ENCODE results near the gene CTIF.

The CTIF gene

DNA sequence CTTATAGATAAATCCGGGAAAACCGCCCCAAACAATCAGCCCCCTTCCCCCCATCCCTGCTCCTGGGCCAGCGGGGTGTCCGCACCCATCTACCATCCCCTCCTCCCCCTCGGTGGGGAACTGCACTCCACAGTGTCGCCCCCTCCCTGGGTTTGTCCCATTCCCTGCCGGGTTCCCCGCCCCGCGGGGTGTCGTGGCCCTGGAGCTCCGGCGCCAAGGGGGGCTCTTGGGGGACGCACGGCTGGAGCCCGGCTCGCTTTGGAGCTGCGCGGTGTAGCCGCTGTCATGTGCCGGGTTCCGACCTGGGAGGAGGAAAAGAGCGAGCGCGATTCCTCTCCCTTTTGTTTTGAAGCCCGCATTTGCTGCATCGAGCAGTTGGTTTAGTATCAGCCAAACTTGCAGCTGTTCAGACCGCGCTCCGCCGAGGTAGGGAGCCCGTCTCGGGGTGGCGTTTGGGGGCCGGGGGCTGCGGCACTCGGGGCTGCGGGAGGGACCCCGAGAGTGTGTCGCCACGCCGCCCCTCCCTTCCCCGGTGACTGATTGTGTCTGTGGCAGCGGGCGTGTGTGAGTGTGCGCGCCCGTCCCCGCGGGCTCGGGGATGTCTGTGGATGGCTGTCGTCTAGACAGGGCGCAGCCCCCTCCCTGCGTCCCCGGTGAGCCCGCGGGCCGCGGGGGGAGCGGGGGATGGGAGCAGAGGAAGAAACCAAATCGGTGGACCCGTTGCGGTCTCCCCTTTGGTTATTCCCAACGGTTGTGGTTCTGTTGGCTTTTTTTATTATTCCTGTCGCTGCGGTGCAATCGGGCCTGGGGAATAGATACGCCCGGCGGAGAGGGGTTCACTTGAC lies 797 bp downstream of the CTIF start:
- no peaks in the 10 kb centered on the region for H3K27me3 ChIP-seq (ENCODE audit: low read length)
- no peaks in the 10 kb centered on the region for H3K9me3 ChIP-seq (ENCODE audit: insufficient read depth, low read length)
- H3F3A ChIP-seq (ENCODE audit: insufficient read depth) = no peaks in the 10 kb centered on the region
- no peak overlapping the region for H3K27ac ChIP-seq (ENCODE audit: low read depth, low read length)
- H4K20me1 ChIP-seq (ENCODE audit: low read depth, low read length) = no peaks in the 10 kb centered on the region
- peak overlapping the region; percentile 43 for H3K4me3 ChIP-seq (ENCODE audit: insufficient read depth, low read length, poor library complexity, severe bottlenecking)
- peak overlapping the region; percentile 11; the same call in 1 of the 2 replicates for H3K9ac ChIP-seq (ENCODE audit: low read length)
- no peaks in the 10 kb centered on the region for H3K79me2 ChIP-seq (ENCODE audit: insufficient read depth, low read length)
- 0 out of 2 replicates have a peak, but pooled peaks have one; percentile 63 for TF ChIP-seq EZH2phosphoT487 (conservative IDR thresholded peaks at IDR 0.05; ENCODE audit: low read length)
- TF ChIP-seq, protein P1, sequence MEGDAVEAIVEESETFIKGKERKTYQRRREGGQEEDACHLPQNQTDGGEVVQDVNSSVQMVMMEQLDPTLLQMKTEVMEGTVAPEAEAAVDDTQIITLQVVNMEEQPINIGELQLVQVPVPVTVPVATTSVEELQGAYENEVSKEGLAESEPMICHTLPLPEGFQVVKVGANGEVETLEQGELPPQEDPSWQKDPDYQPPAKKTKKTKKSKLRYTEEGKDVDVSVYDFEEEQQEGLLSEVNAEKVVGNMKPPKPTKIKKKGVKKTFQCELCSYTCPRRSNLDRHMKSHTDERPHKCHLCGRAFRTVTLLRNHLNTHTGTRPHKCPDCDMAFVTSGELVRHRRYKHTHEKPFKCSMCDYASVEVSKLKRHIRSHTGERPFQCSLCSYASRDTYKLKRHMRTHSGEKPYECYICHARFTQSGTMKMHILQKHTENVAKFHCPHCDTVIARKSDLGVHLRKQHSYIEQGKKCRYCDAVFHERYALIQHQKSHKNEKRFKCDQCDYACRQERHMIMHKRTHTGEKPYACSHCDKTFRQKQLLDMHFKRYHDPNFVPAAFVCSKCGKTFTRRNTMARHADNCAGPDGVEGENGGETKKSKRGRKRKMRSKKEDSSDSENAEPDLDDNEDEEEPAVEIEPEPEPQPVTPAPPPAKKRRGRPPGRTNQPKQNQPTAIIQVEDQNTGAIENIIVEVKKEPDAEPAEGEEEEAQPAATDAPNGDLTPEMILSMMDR (IDR thresholded peaks at IDR 0.05; ENCODE audit: insufficient read depth, low read length, poor library complexity, severe bottlenecking) = no peak
- peak overlapping the region; percentile 47 for H3K4me2 ChIP-seq (ENCODE audit: low read depth, low read length, poor library complexity, severe bottlenecking)
- no peaks in the 10 kb centered on the region for H3K36me3 ChIP-seq (ENCODE audit: low read length)
- no peak overlapping the region for H2AFZ ChIP-seq (ENCODE audit: low read depth, low read length, severe bottlenecking)
- H3K9me2 ChIP-seq (replicated peaks; ENCODE audit: insufficient read depth, low read length) = no peaks in the 10 kb centered on the region

DNA sequence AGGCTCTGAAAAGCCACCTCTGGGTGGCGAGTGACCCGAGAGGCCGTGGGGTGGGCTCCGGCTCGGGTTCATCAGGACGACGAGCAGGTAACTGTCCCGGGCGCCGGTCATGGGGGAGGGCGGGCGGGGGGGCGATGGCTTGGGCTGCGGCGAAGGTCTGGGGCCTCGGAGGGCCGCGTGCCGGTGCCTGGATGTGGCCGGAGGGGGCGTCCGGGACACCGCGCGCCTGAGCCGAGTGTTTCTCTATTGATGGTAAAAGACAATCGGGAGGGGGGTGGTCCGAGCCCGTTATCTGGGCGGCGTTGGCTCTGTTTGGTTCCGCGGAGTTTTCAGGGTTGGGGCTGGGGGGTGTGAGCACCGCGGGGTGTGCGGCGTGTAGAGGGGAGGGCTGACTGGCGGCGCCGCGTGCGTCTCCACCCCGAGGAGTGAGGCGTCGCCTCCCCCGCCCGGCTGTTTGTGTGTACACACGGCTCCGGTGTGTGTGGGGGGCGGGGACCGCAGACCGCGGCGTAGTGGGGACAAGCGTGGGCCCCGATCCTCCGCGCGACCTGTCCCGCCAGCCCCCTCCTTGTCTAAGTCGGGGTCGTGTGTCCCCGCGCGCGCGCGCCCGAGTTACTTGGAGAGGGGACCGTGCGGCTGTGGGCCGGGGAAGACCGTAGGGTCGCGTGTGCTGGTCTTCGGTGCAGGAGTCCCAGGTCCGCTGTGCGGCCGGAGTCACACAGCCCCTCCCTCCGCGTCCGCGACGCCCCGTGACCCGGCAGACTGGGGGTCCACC lies 1.6 kb downstream of the CTIF start:
- Histone ChIP-seq H3K9ac (ENCODE audit: low read length) (no peak overlapping the region; the same call in 1 of the 2 replicates), H3K9me3 (ENCODE audit: insufficient read depth, low read length) (no peaks in the 10 kb centered on the region), H3K27me3 (ENCODE audit: low read length) (no peaks in the 10 kb centered on the region), H3K79me2 (ENCODE audit: insufficient read depth, low read length) (no peaks in the 10 kb centered on the region), H3K36me3 (ENCODE audit: low read length) (no peaks in the 10 kb centered on the region), H3K4me3 (ENCODE audit: insufficient read depth, low read length, poor library complexity, severe bottlenecking) (peak overlapping the region; percentile 43), H4K20me1 (ENCODE audit: low read depth, low read length) (no peaks in the 10 kb centered on the region), H3F3A (ENCODE audit: insufficient read depth) (no peaks in the 10 kb centered on the region), H3K4me2 (ENCODE audit: low read depth, low read length, poor library complexity, severe bottlenecking) (peak overlapping the region; percentile 47), H3K9me2 (replicated peaks; ENCODE audit: insufficient read depth, low read length) (no peaks in the 10 kb centered on the region), H2AFZ (ENCODE audit: low read depth, low read length, severe bottlenecking) (no peak overlapping the region), H3K27ac (ENCODE audit: low read depth, low read length) (no peak overlapping the region)
- TF ChIP-seq EZH2phosphoT487 (conservative IDR thresholded peaks at IDR 0.05; ENCODE audit: low read length) = no peak; the same call in 1 of the 2 replicates
- TF ChIP-seq, protein P1 (IDR thresholded peaks at IDR 0.05; ENCODE audit: insufficient read depth, low read length, poor library complexity, severe bottlenecking) = no peak

DNA sequence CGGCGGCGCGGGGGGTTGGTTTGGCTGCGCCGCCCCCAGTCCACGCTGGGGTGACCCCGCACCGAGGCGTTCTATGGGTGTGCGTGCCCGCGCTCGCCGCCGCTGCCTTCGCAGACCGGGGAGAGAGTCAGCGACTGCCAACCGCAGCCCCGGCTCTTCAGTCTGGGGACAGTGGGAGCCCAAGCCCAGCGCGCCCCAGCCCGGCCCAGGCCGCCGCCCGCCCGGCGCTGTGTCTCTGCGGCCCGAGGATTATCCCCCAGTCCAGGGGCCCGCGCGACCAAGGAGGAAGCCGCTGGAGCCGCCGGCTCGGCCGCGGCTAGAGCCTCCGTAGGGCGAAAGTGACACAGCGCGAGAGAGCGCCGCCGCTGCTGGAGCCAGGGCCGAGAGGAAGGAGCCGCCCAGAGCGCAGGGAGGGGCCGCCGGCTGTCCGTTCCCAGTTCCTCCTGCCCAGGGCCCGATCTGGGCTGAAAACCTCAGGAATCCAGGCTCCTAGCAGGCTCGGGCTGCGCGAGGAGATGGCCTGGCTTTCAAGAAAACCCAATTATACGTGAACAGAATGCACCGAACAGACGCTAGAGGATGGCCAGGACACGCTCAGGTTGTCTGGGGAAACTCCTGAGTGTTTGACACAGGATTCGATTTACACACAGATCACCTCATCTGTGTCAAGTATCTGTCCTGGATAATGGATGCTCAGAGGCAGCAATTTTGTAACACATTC lies 2.4 kb downstream of the CTIF start:
- peak overlapping the region; percentile 41 for H3K4me3 ChIP-seq (ENCODE audit: insufficient read depth, low read length, poor library complexity, severe bottlenecking)
- no peak overlapping the region for H3K27ac ChIP-seq (ENCODE audit: low read depth, low read length)
- H3K9ac ChIP-seq (ENCODE audit: low read length) = no peak overlapping the region; the same call in 1 of the 2 replicates
- peak overlapping the region; percentile 43 for H3K4me2 ChIP-seq (ENCODE audit: low read depth, low read length, poor library complexity, severe bottlenecking)
- no peaks in the 10 kb centered on the region for H3F3A ChIP-seq (ENCODE audit: insufficient read depth)
- H3K27me3 ChIP-seq (ENCODE audit: low read length) = no peaks in the 10 kb centered on the region
- TF ChIP-seq EZH2phosphoT487 (conservative IDR thresholded peaks at IDR 0.05; ENCODE audit: low read length) = 0 out of 2 replicates have a peak, but pooled peaks have one; percentile 12
- TF ChIP-seq, protein P1 (IDR thresholded peaks at IDR 0.05; ENCODE audit: insufficient read depth, low read length, poor library complexity, severe bottlenecking) = no peak
- H3K36me3 ChIP-seq (ENCODE audit: low read length) = no peaks in the 10 kb centered on the region
- H3K9me3 ChIP-seq (ENCODE audit: insufficient read depth, low read length) = no peaks in the 10 kb centered on the region
- H2AFZ ChIP-seq (ENCODE audit: low read depth, low read length, severe bottlenecking) = no peak overlapping the region
- H3K9me2 ChIP-seq (replicated peaks; ENCODE audit: insufficient read depth, low read length) = no peaks in the 10 kb centered on the region
- no peaks in the 10 kb centered on the region for H3K79me2 ChIP-seq (ENCODE audit: insufficient read depth, low read length)
- no peaks in the 10 kb centered on the region for H4K20me1 ChIP-seq (ENCODE audit: low read depth, low read length)
